Natural killer cell treated with Interleukin-12 subunit alpha and Interleukin-12 subunit beta and Interleukin-15 and Interleukin-18, amount 100 ng/mL, for 72 hours (primary cell): Measurements from ENCODE around the gene IL36G. TPM values are rescaled to one million over a fixed set of nuclear protein-coding genes. Genes with fewer than 3 reads are reported as not detected.

Experiments used
- ATAC-seq, 2 donors: fragments of 150-1000 bp; cut with Tn5 transposase in 1 of 2; sonication (Bioruptor Pico), chemical (Tn5 transposase) in 1 of 2; 2 replicates each; pipeline ENCODE4 v1.10.0; 2021
- DNase-seq: peaks from one replicate; pipeline ENCODE4 v3.0.0; 2022; ENCODE audit warnings: low spot score
- H3K27ac Mint-ChIP-seq, 2 donors: 1 replicate in 1 of 2; 2 replicates in 1 of 2; pipeline ENCODE4 v1.8.0; 2022; ENCODE audit warnings: mixed read lengths in 2 of 2, mild to moderate bottlenecking in 1 of 2, moderate library complexity in 1 of 2
- H3K27me3 Mint-ChIP-seq, 2 donors: 1 replicate in 1 of 2; 2 replicates in 1 of 2; pipeline ENCODE4 v1.8.0; 2022; ENCODE audit warnings: mixed read lengths in 2 of 2
- H3K36me3 Mint-ChIP-seq: one replicate; pipeline ENCODE4 v1.8.0; 2022; ENCODE audit warnings: mixed read lengths
- H3K4me1 Mint-ChIP-seq, 2 donors: 1 replicate in 1 of 2; 2 replicates in 1 of 2; pipeline ENCODE4 v1.8.0; 2022; ENCODE audit warnings: low read depth in 2 of 2, mixed read lengths in 2 of 2, mild to moderate bottlenecking in 1 of 2
- H3K4me3 Mint-ChIP-seq: one replicate; pipeline ENCODE4 v1.8.0; 2022; ENCODE audit warnings: mixed read lengths
- H3K9me3 Mint-ChIP-seq: 2 replicates; pipeline ENCODE4 v1.8.0; 2022; ENCODE audit warnings: mixed read lengths
- total RNA-seq, 2 donors: library from RNA; stranded (reverse); gene quantifications; one replicate each; pipeline ENCODE4 v1.2.3, GENCODE V29; 2022

The IL36G gene
- total RNA-seq, 2 donors from 2014 or later = not detected

GRCh38 chr2:113015042-113015441 is 37.2 kb downstream of the IL36G start:
- H3K4me1 Mint-ChIP-seq = peaks cover 0 to 5% of the 10 kb centered on the region in 2 donors
- peaks cover 4% of the 10 kb centered on the region for H3K9me3 Mint-ChIP-seq
- H3K27ac Mint-ChIP-seq = no peak overlapping the region
- peaks cover 43 to 62% of the 10 kb centered on the region in 2 donors for H3K27me3 Mint-ChIP-seq
- no peak overlapping the region for H3K4me3 Mint-ChIP-seq
- ATAC-seq = no peak
- peaks cover 6% of the 10 kb centered on the region for H3K36me3 Mint-ChIP-seq
- no peak for DNase-seq

- no peak for DNase-seq
- no peak for ATAC-seq
- no peak overlapping the region for H3K4me3 Mint-ChIP-seq
- peaks cover 4% of the 10 kb centered on the region for H3K9me3 Mint-ChIP-seq
- peaks cover 6% of the 10 kb centered on the region for H3K36me3 Mint-ChIP-seq
- H3K27me3 Mint-ChIP-seq = peaks cover 40 to 62% of the 10 kb centered on the region in 2 donors
- H3K4me1 Mint-ChIP-seq = peaks cover 0 to 5% of the 10 kb centered on the region in 2 donors
- no peak overlapping the region for H3K27ac Mint-ChIP-seq
Observed at GRCh38 chr2:113015655-113016054, 37.8 kb downstream of the IL36G start.

GRCh38 chr2:113018509-113018908 is 40.7 kb downstream of the IL36G start:
- DNase-seq (no peak), ATAC-seq (no peak)
- no peak overlapping the region for H3K4me3 Mint-ChIP-seq
- H3K9me3 Mint-ChIP-seq = peaks cover 4% of the 10 kb centered on the region
- peaks cover 40 to 63% of the 10 kb centered on the region in 2 donors for H3K27me3 Mint-ChIP-seq
- peaks cover 6% of the 10 kb centered on the region for H3K36me3 Mint-ChIP-seq
- no peaks in the 10 kb centered on the region for H3K4me1 Mint-ChIP-seq
- H3K27ac Mint-ChIP-seq = no peak overlapping the region

- no peak overlapping the region for H3K27ac Mint-ChIP-seq
- H3K4me3 Mint-ChIP-seq = no peak overlapping the region
- H3K36me3 Mint-ChIP-seq = peaks cover 6% of the 10 kb centered on the region
- ATAC-seq (no peak), DNase-seq (no peak)
- H3K9me3 Mint-ChIP-seq = peaks cover 4% of the 10 kb centered on the region
- H3K27me3 Mint-ChIP-seq = peaks cover 49 to 80% of the 10 kb centered on the region in 2 donors
- no peaks in the 10 kb centered on the region for H3K4me1 Mint-ChIP-seq
Observed at GRCh38 chr2:113021312-113021711, 43.5 kb downstream of the IL36G start.

- Mint-ChIP-seq H3K27ac (no peak overlapping the region), H3K27me3 (peaks cover 39 to 72% of the 10 kb centered on the region in 2 donors)
- no peak for DNase-seq
Observed at GRCh38 chr2:113024764-113025163, 47.0 kb downstream of the IL36G start.

GRCh38 chr2:113025737-113026136 is 47.9 kb downstream of the IL36G start:
- Mint-ChIP-seq H3K4me1 (no peaks in the 10 kb centered on the region), H3K4me3 (no peak overlapping the region)

More at GRCh38 chr2:113024764-113025163, 47.0 kb downstream of the IL36G start:
- ATAC-seq = no peak
- Mint-ChIP-seq H3K4me1 (no peaks in the 10 kb centered on the region), H3K9me3 (no peaks in the 10 kb centered on the region), H3K4me3 (no peak overlapping the region), H3K36me3 (no peaks in the 10 kb centered on the region)

GRCh38 chr2:113027691-113028090 is 49.9 kb downstream of the IL36G start:
- ATAC-seq = no peak
- H3K4me3 Mint-ChIP-seq = no peak overlapping the region
- H3K27me3 Mint-ChIP-seq = peaks cover 32 to 63% of the 10 kb centered on the region in 2 donors

More at GRCh38 chr2:113025737-113026136, 47.9 kb downstream of the IL36G start:
- Mint-ChIP-seq H3K27ac (no peak overlapping the region), H3K36me3 (no peaks in the 10 kb centered on the region), H3K27me3 (peaks cover 41 to 77% of the 10 kb centered on the region in 2 donors), H3K9me3 (no peaks in the 10 kb centered on the region)
- ATAC-seq (no peak), DNase-seq (no peak)

GRCh38 chr2:113028112-113028511 is 50.3 kb downstream of the IL36G start:
- Mint-ChIP-seq H3K4me3 (no peak overlapping the region), H3K9me3 (no peaks in the 10 kb centered on the region), H3K36me3 (no peaks in the 10 kb centered on the region), H3K4me1 (no peaks in the 10 kb centered on the region), H3K27me3 (peaks cover 32 to 63% of the 10 kb centered on the region in 2 donors), H3K27ac (no peak overlapping the region)
- DNase-seq (no peak), ATAC-seq (no peak)

More at GRCh38 chr2:113027691-113028090, 49.9 kb downstream of the IL36G start:
- Mint-ChIP-seq H3K9me3 (no peaks in the 10 kb centered on the region), H3K27ac (no peak overlapping the region), H3K36me3 (no peaks in the 10 kb centered on the region), H3K4me1 (no peaks in the 10 kb centered on the region)
- DNase-seq = no peak

GRCh38 chr2:113032737-113033136 is 54.9 kb downstream of the IL36G start:
- ATAC-seq (no peak), DNase-seq (no peak)
- Mint-ChIP-seq H3K36me3 (no peaks in the 10 kb centered on the region), H3K4me3 (no peak overlapping the region), H3K27me3 (peaks cover 18 to 45% of the 10 kb centered on the region in 2 donors), H3K9me3 (no peaks in the 10 kb centered on the region), H3K4me1 (no peaks in the 10 kb centered on the region), H3K27ac (no peak overlapping the region)

- Mint-ChIP-seq H3K4me3 (no peak overlapping the region), H3K36me3 (no peaks in the 10 kb centered on the region), H3K27ac (no peak overlapping the region), H3K4me1 (no peaks in the 10 kb centered on the region), H3K9me3 (no peaks in the 10 kb centered on the region), H3K27me3 (peaks cover 27 to 37% of the 10 kb centered on the region in 2 donors)
- no peak for ATAC-seq
- no peak for DNase-seq
Observed at GRCh38 chr2:113034016-113034415, 56.2 kb downstream of the IL36G start.

Other genes starting within 250 kb of the IL36G start
- gene CKAP2L, start 213.4 kb upstream of the IL36G start, total RNA-seq = 10 to 100 TPM; 26.8 to 45.7 TPM
- gene IL1A, start 193.5 kb upstream of the IL36G start, total RNA-seq = 10 to 100 TPM in 1 of 2 donors, under 1 TPM in 1; 0.25 to 12.3 TPM
- gene IL1B, start 141.2 kb upstream of the IL36G start, total RNA-seq = 10 to 100 TPM in 1 of 2 donors, 1 to 10 TPM in 1; 1.8 to 12.0 TPM
- not detected for gene IL37, start 66.8 kb upstream of the IL36G start, total RNA-seq
- not detected for gene IL36A, start 27.5 kb downstream of the IL36G start, total RNA-seq
- not detected for gene IL36B, start 74.9 kb downstream of the IL36G start, total RNA-seq
- not detected for gene IL36RN, start 81.2 kb downstream of the IL36G start, total RNA-seq
- gene IL1F10, start 90.0 kb downstream of the IL36G start, total RNA-seq = not detected
- 1 to 10 TPM; 3.3 to 3.7 TPM for gene IL1RN, start 149.6 kb downstream of the IL36G start, total RNA-seq
- 100 to 1,000 TPM; 299 to 305 TPM for gene PSD4, start 196.0 kb downstream of the IL36G start, total RNA-seq